CD14-positive monocyte (primary cell): ENCODE measurements around the gene IL22RA1. TPM values are rescaled to one million over a fixed set of nuclear protein-coding genes. Genes with fewer than 3 reads are reported as not detected.

Experiments used
- DNase-seq, 3 donors: peaks; one replicate each; pipeline ENCODE4 v3.0.0-alpha.2; 2011 to 2022
- H2AFZ ChIP-seq: 2 replicates; pipeline ENCODE4 v1.6.0; 2012; ENCODE audit warnings: mild to moderate bottlenecking, low read depth, low read length, inconsistent platforms; ENCODE audit not compliant: insufficient read depth, poor library complexity, severe bottlenecking
- H3K27ac ChIP-seq, 2 donors: 1 replicate in 1 of 2; 2 replicates in 1 of 2; pipeline ENCODE4 v1.5.1; 2012 to 2013; ENCODE audit warnings: low read length in 2 of 2, control low read depth in 1 of 2, inconsistent platforms in 1 of 2, low read depth in 1 of 2, mild to moderate bottlenecking in 1 of 2
- H3K27me3 ChIP-seq, 2 donors: one replicate each; pipeline versions ENCODE4 v1.6.0 to v1.6.1; 2011 to 2013; ENCODE audit warnings: low read length in 2 of 2; ENCODE audit not compliant: control insufficient read depth in 2 of 2, insufficient read depth in 2 of 2
- H3K36me3 ChIP-seq, 2 donors: replicated peaks in 1 of 2; 1 replicate in 1 of 2; 2 replicates in 1 of 2; pipeline versions ENCODE4 v1.5.1 to v1.6.1; 2012 to 2013; ENCODE audit warnings: low read length in 2 of 2, control low read depth in 1 of 2, inconsistent platforms in 1 of 2, mild to moderate bottlenecking in 1 of 2; ENCODE audit not compliant: insufficient read depth in 2 of 2, control insufficient read depth in 1 of 2
- H3K4me1 ChIP-seq, 2 donors: 1 replicate in 1 of 2; 2 replicates in 1 of 2; pipeline versions ENCODE4 v1.5.1 to v1.6.1; 2012 to 2013; ENCODE audit warnings: low read length in 2 of 2, control low read depth in 1 of 2, inconsistent platforms in 1 of 2, mild to moderate bottlenecking in 1 of 2, moderate library complexity in 1 of 2; ENCODE audit not compliant: insufficient read depth in 2 of 2, control insufficient read depth in 1 of 2
- H3K4me2 ChIP-seq: replicated peaks from 2 replicates; pipeline ENCODE3; 2012; ENCODE audit warnings: low read length, moderate library complexity, mild to moderate bottlenecking; ENCODE audit not compliant: poor library complexity, severe bottlenecking; ENCODE audit errors: extremely low read depth
- H3K4me3 ChIP-seq, 3 experiments: fragments of 200-600 bp in 1 of 3; sonication (generic) in 1 of 3; replicated peaks in 1 of 3; 1 replicate in 2 of 3; 2 replicates in 1 of 3; pipeline ENCODE4 v1.5.1; 2011 to 2013; ENCODE audit warnings: low read length in 3 of 3, mild to moderate bottlenecking in 3 of 3, control low read depth in 2 of 3, low read depth in 2 of 3, inconsistent platforms in 1 of 3, moderate library complexity in 1 of 3
- H3K79me2 ChIP-seq: 2 replicates; pipeline ENCODE4 v1.6.0; 2012; ENCODE audit warnings: mild to moderate bottlenecking, control low read depth, inconsistent platforms, low read length, moderate library complexity; ENCODE audit not compliant: insufficient read depth
- H3K9ac ChIP-seq: 2 replicates; pipeline ENCODE4 v1.6.0; 2017; ENCODE audit warnings: low read length, mild to moderate bottlenecking; ENCODE audit not compliant: insufficient read depth, poor library complexity, severe bottlenecking
- H3K9me3 ChIP-seq, 2 donors: replicated peaks in 1 of 2; 1 replicate in 1 of 2; 2 replicates in 1 of 2; pipeline versions ENCODE4 v1.5.1 to v1.6.1; 2012 to 2013; ENCODE audit warnings: low read length in 2 of 2, control low read depth in 1 of 2; ENCODE audit not compliant: control insufficient read depth in 1 of 2, insufficient read depth in 1 of 2
- H4K20me1 ChIP-seq: 2 replicates; pipeline ENCODE4 v1.6.0; 2012; ENCODE audit warnings: mild to moderate bottlenecking, low read length, control low read depth, moderate library complexity; ENCODE audit not compliant: insufficient read depth
- H3K27ac Mint-ChIP-seq, 7 donors: one replicate each; pipeline ENCODE4 v1.8.0; 2020; ENCODE audit warnings: mild to moderate bottlenecking in 7 of 7, mixed read lengths in 7 of 7, moderate library complexity in 6 of 7, inconsistent platforms in 2 of 7
- H3K27me3 Mint-ChIP-seq, 3 donors: one replicate each; pipeline ENCODE4 v1.8.0; 2021 to 2022; ENCODE audit warnings: low read depth in 3 of 3, mild to moderate bottlenecking in 3 of 3, mixed read lengths in 3 of 3, moderate library complexity in 3 of 3, inconsistent platforms in 1 of 3
- H3K36me3 Mint-ChIP-seq, 2 donors: one replicate each; pipeline ENCODE4 v1.8.0; 2020; ENCODE audit warnings: mixed read lengths in 2 of 2, inconsistent platforms in 1 of 2, mild to moderate bottlenecking in 1 of 2
- H3K4me1 Mint-ChIP-seq: one replicate; pipeline ENCODE4 v1.8.0; 2020; ENCODE audit warnings: mild to moderate bottlenecking, mixed read lengths
- H3K4me3 Mint-ChIP-seq, 2 donors: one replicate each; pipeline ENCODE4 v1.8.0; 2020; ENCODE audit warnings: mild to moderate bottlenecking in 2 of 2, mixed read lengths in 2 of 2, moderate library complexity in 1 of 2
- H3K9me3 Mint-ChIP-seq, 7 donors: one replicate each; pipeline ENCODE4 v1.8.0; 2020 to 2022; ENCODE audit warnings: mixed read lengths in 7 of 7, mild to moderate bottlenecking in 6 of 7, moderate library complexity in 6 of 7, inconsistent platforms in 2 of 7
- CTCF ChIP-seq: fragments of 200-600 bp; IDR thresholded peaks from one replicate; pipeline ENCODE4 v1.8.0; 2022; ENCODE audit warnings: antibody characterized with exemption, mild to moderate bottlenecking
- WGBS: methylation state at CpG from one replicate; pipeline ENCODE4 v1.1.5; 2013; ENCODE audit warnings: missing lambda C conversion rate; ENCODE audit not compliant: insufficient coverage; 5-methylcytosine and 5-hydroxymethylcytosine counted together
- intact Hi-C, 2 donors: fragments of 100-400 bp; cut with micrococcal nuclease; formaldehyde crosslinking; loops; one replicate each; pipeline versions ENCODE4 v1.15.0 to v1.15.1; 2023
- polyA plus RNA-seq, 3 donors: library from polyadenylated mRNA; depleted of rRNA in 1 of 3; unstranded in 2 of 3; stranded (reverse) in 1 of 3; fragments of 300-500 nt in 2 of 3; fragments of >200 nt in 1 of 3; fragmentation: Illumina TruSeq in 2 of 3; gene quantifications; 1 replicate in 2 of 3; 2 replicates in 1 of 3; pipeline ENCODE4 v1.2.3, GENCODE V29; 2012 to 2021

Gene IL22RA1
- polyA plus RNA-seq, 3 donors = not detected

- Histone ChIP-seq H3K79me2 (no peaks in the 10 kb centered on the region), H3K27me3 (no peaks in the 10 kb centered on the region), H4K20me1 (no peaks in the 10 kb centered on the region), H3K4me3 (no peak overlapping the region), H3K36me3 (no peaks in the 10 kb centered on the region), H3K4me1 (no peaks in the 10 kb centered on the region), H3K4me2 (no peak overlapping the region), H3K27ac (no peak overlapping the region), H3K9ac (no peak overlapping the region), H2AFZ (no peak overlapping the region), H3K9me3 (no peaks in the 10 kb centered on the region)
- H3K36me3 Mint-ChIP-seq = no peaks in the 10 kb centered on the region
- intact Hi-C loops = no loop called here
- 100% methylated on average over 3 of the region's 12 CpGs for WGBS
- H3K27me3 Mint-ChIP-seq = peaks cover 0 to 2% (median 1%) of the 10 kb centered on the region in 3 donors
- H3K4me3 Mint-ChIP-seq = no peak overlapping the region
- H3K27ac Mint-ChIP-seq = no peak overlapping the region
- no peak for DNase-seq
- H3K9me3 Mint-ChIP-seq = no peaks in the 10 kb centered on the region
- no peaks in the 10 kb centered on the region for H3K4me1 Mint-ChIP-seq
- no peak for TF ChIP-seq CTCF
Observed at GRCh38 chr1:24098943-24099638, 43.8 kb downstream of the IL22RA1 start.

GRCh38 chr1:24098102-24098501 lies 44.8 kb downstream of the IL22RA1 start:
- no peak for DNase-seq
- H3K79me2 ChIP-seq = no peaks in the 10 kb centered on the region
- no peaks in the 10 kb centered on the region for H3K36me3 Mint-ChIP-seq

More at GRCh38 chr1:24098102-24098501, 44.8 kb downstream of the IL22RA1 start:
- WGBS = 97% methylated on average over 5 of the region's 5 CpGs
- Histone ChIP-seq H4K20me1 (no peaks in the 10 kb centered on the region), H3K9ac (no peak overlapping the region), H3K4me3 (no peak overlapping the region), H2AFZ (no peak overlapping the region), H3K4me2 (no peak overlapping the region), H3K4me1 (no peaks in the 10 kb centered on the region), H3K9me3 (no peaks in the 10 kb centered on the region), H3K27me3 (no peaks in the 10 kb centered on the region), H3K36me3 (no peaks in the 10 kb centered on the region), H3K27ac (no peak overlapping the region)
- Mint-ChIP-seq H3K9me3 (no peaks in the 10 kb centered on the region), H3K27me3 (peaks cover 0 to 3% (median 2%) of the 10 kb centered on the region in 3 donors), H3K4me1 (no peaks in the 10 kb centered on the region), H3K4me3 (no peak overlapping the region), H3K27ac (no peak overlapping the region)
- no peak for TF ChIP-seq CTCF
- intact Hi-C loops = no loop called here
